ENCODE results near the gene PLGRKT.

Gene PLGRKT

GRCh38 chr9:5425006-5425628, 12.6 kb downstream of the PLGRKT start:
- Histone ChIP-seq H3K27me3 (replicated peaks; ENCODE audit: control insufficient read depth, insufficient read depth, low read length) (no peaks in the 10 kb centered on the region), H3K4me3 (replicated peaks; ENCODE audit: low read depth, low read length) (no peak overlapping the region), H3K36me3 (ENCODE audit: control insufficient read depth, insufficient read depth, low read length) (peaks cover 2% of the 10 kb centered on the region)
- no peak for DNase-seq (ENCODE audit: extremely low read depth, insufficient read length)
- TF ChIP-seq CTCF (IDR thresholded peaks at IDR 0.05; ENCODE audit: insufficient read depth, low read length, poor library complexity, severe bottlenecking), result peak; percentile 53

GRCh38 chr9:5422276-5422675, 15.4 kb downstream of the PLGRKT start:
- peaks cover 5% of the 10 kb centered on the region for H3K36me3 ChIP-seq (ENCODE audit: control insufficient read depth, insufficient read depth, low read length)
- no peak overlapping the region for H3K4me3 ChIP-seq (replicated peaks; ENCODE audit: low read depth, low read length)
- H3K27me3 ChIP-seq (replicated peaks; ENCODE audit: control insufficient read depth, insufficient read depth, low read length), result no peaks in the 10 kb centered on the region
- TF ChIP-seq CTCF (IDR thresholded peaks at IDR 0.05; ENCODE audit: insufficient read depth, low read length, poor library complexity, severe bottlenecking), result no peak
- DNase-seq (ENCODE audit: extremely low read depth, insufficient read length), result no peak

- no peak for TF ChIP-seq CTCF (IDR thresholded peaks at IDR 0.05; ENCODE audit: insufficient read depth, low read length, poor library complexity, severe bottlenecking)
- Histone ChIP-seq H3K4me3 (replicated peaks; ENCODE audit: low read depth, low read length) (no peak overlapping the region), H3K36me3 (ENCODE audit: control insufficient read depth, insufficient read depth, low read length) (peaks cover 3% of the 10 kb centered on the region), H3K27me3 (replicated peaks; ENCODE audit: control insufficient read depth, insufficient read depth, low read length) (no peaks in the 10 kb centered on the region)
- DNase-seq (ENCODE audit: extremely low read depth, insufficient read length), result no peak
These were observed 16.6 kb downstream of the PLGRKT start for GRCh38 chr9:5421163-5421562.

- no peak for TF ChIP-seq CTCF (IDR thresholded peaks at IDR 0.05; ENCODE audit: insufficient read depth, low read length, poor library complexity, severe bottlenecking)
- H3K36me3 ChIP-seq (ENCODE audit: control insufficient read depth, insufficient read depth, low read length), result peaks cover 3% of the 10 kb centered on the region
- no peaks in the 10 kb centered on the region for H3K27me3 ChIP-seq (replicated peaks; ENCODE audit: control insufficient read depth, insufficient read depth, low read length)
- H3K4me3 ChIP-seq (replicated peaks; ENCODE audit: low read depth, low read length), result no peak overlapping the region
- no peak for DNase-seq (ENCODE audit: extremely low read depth, insufficient read length)
These were observed 17.7 kb downstream of the PLGRKT start for GRCh38 chr9:5419987-5420386.

GRCh38 chr9:5418481-5418880, 19.2 kb downstream of the PLGRKT start:
- no peak for TF ChIP-seq CTCF (IDR thresholded peaks at IDR 0.05; ENCODE audit: insufficient read depth, low read length, poor library complexity, severe bottlenecking)
- peaks cover 3% of the 10 kb centered on the region for H3K36me3 ChIP-seq (ENCODE audit: control insufficient read depth, insufficient read depth, low read length)
- no peak for DNase-seq (ENCODE audit: extremely low read depth, insufficient read length)
- H3K27me3 ChIP-seq (replicated peaks; ENCODE audit: control insufficient read depth, insufficient read depth, low read length), result no peaks in the 10 kb centered on the region
- no peak overlapping the region for H3K4me3 ChIP-seq (replicated peaks; ENCODE audit: low read depth, low read length)

- TF ChIP-seq CTCF (IDR thresholded peaks at IDR 0.05; ENCODE audit: insufficient read depth, low read length, poor library complexity, severe bottlenecking), result no peak
- Histone ChIP-seq H3K36me3 (ENCODE audit: control insufficient read depth, insufficient read depth, low read length) (peaks cover 3% of the 10 kb centered on the region), H3K4me3 (replicated peaks; ENCODE audit: low read depth, low read length) (no peak overlapping the region), H3K27me3 (replicated peaks; ENCODE audit: control insufficient read depth, insufficient read depth, low read length) (no peaks in the 10 kb centered on the region)
- no peak for DNase-seq (ENCODE audit: extremely low read depth, insufficient read length)
These were observed 20.8 kb downstream of the PLGRKT start for GRCh38 chr9:5416953-5417352.

All from GM06990 (cell line).